ENCODE data around the gene WIPF1. TPM values are rescaled to one million over a fixed set of nuclear protein-coding genes. Genes with fewer than 3 reads are reported as not detected.

Gene WIPF1
- total RNA-seq, 1 donor from 2014 or later = 20.6 TPM

- no peak overlapping the region for H3K27ac Mint-ChIP-seq
These were observed 39.4 kb upstream of the WIPF1 start for GRCh38 chr2:174636987-174637386.

GRCh38 chr2:174635776-174636404, 38.3 kb upstream of the WIPF1 start:
- no peak for DNase-seq (ENCODE audit: low spot score in 2 of 2, unreplicated experiment in 2 of 2)
- H3K4me3 Mint-ChIP-seq = no peak overlapping the region
- H3K36me3 Mint-ChIP-seq = peaks cover 5% of the 10 kb centered on the region
- no peaks in the 10 kb centered on the region for H3K27me3 Mint-ChIP-seq (ENCODE audit: low read depth)
- peaks cover 15% of the 10 kb centered on the region for H3K9me3 Mint-ChIP-seq
- TF ChIP-seq CTCF (IDR thresholded peaks at IDR 0.05; ENCODE audit: unreplicated experiment) = no peak
- H3K27ac Mint-ChIP-seq = no peak overlapping the region
- peaks cover 25% of the 10 kb centered on the region for H3K4me1 Mint-ChIP-seq

More at GRCh38 chr2:174636987-174637386, 39.4 kb upstream of the WIPF1 start:
- H3K4me1 Mint-ChIP-seq = peaks cover 22% of the 10 kb centered on the region
- no peak overlapping the region for H3K4me3 Mint-ChIP-seq
- peaks cover 9% of the 10 kb centered on the region for H3K36me3 Mint-ChIP-seq
- no peak for DNase-seq (ENCODE audit: low spot score in 2 of 2, unreplicated experiment in 2 of 2)
- no peak for TF ChIP-seq CTCF (IDR thresholded peaks at IDR 0.05; ENCODE audit: unreplicated experiment)
- no peaks in the 10 kb centered on the region for H3K27me3 Mint-ChIP-seq (ENCODE audit: low read depth)
- peaks cover 21% of the 10 kb centered on the region for H3K9me3 Mint-ChIP-seq

- TF ChIP-seq CTCF (IDR thresholded peaks at IDR 0.05; ENCODE audit: unreplicated experiment) = no peak
- Mint-ChIP-seq H3K4me3 (no peak overlapping the region), H3K36me3 (peaks cover 2% of the 10 kb centered on the region), H3K27ac (no peak overlapping the region), H3K9me3 (peaks cover 11% of the 10 kb centered on the region), H3K27me3 (ENCODE audit: low read depth) (no peaks in the 10 kb centered on the region), H3K4me1 (peaks cover 25% of the 10 kb centered on the region)
- no peak for DNase-seq (ENCODE audit: low spot score in 2 of 2, unreplicated experiment in 2 of 2)
These were observed 37.5 kb upstream of the WIPF1 start for GRCh38 chr2:174635015-174635593.

- H3K27ac Mint-ChIP-seq = peak overlapping the region; percentile 54
- H3K4me1 Mint-ChIP-seq = peaks cover 25% of the 10 kb centered on the region
- DNase-seq (ENCODE audit: low spot score in 2 of 2, unreplicated experiment in 2 of 2) = no peak
- no peaks in the 10 kb centered on the region for H3K36me3 Mint-ChIP-seq
- peaks cover 7% of the 10 kb centered on the region for H3K9me3 Mint-ChIP-seq
- H3K4me3 Mint-ChIP-seq = no peak overlapping the region
- TF ChIP-seq CTCF (IDR thresholded peaks at IDR 0.05; ENCODE audit: unreplicated experiment) = no peak
- no peaks in the 10 kb centered on the region for H3K27me3 Mint-ChIP-seq (ENCODE audit: low read depth)
These were observed 36.8 kb upstream of the WIPF1 start for GRCh38 chr2:174634130-174635014.

- Mint-ChIP-seq H3K9me3 (peaks cover 2% of the 10 kb centered on the region), H3K27me3 (ENCODE audit: low read depth) (no peaks in the 10 kb centered on the region), H3K36me3 (no peaks in the 10 kb centered on the region), H3K4me3 (no peak overlapping the region), H3K27ac (peak overlapping the region; percentile 54), H3K4me1 (peaks cover 25% of the 10 kb centered on the region)
- no peak for DNase-seq (ENCODE audit: low spot score in 2 of 2, unreplicated experiment in 2 of 2)
- no peak for TF ChIP-seq CTCF (IDR thresholded peaks at IDR 0.05; ENCODE audit: unreplicated experiment)
These were observed 36.0 kb upstream of the WIPF1 start for GRCh38 chr2:174633623-174633930.

Data from mesothelial cell of epicardium (in vitro differentiated cells).